ENCODE measurements around the gene NFIB.

NFIB gene

GRCh38 chr9:14095277-14095676, 218.7 kb downstream of the NFIB start:
- no peak for DNase-seq

- DNase-seq, result no peak
These were observed 219.4 kb downstream of the NFIB start for GRCh38 chr9:14094491-14094890.

- no peak for DNase-seq
These were observed 221.6 kb downstream of the NFIB start for GRCh38 chr9:14092344-14092743.

GRCh38 chr9:14089051-14089803, 224.7 kb downstream of the NFIB start:
- no peak for DNase-seq

- no peak for DNase-seq
These were observed 226.4 kb downstream of the NFIB start for GRCh38 chr9:14087576-14087975.

GRCh38 chr9:14086495-14086894, 227.4 kb downstream of the NFIB start:
- no peak for DNase-seq

- no peak for DNase-seq
These were observed 228.1 kb downstream of the NFIB start for GRCh38 chr9:14085810-14086209.

- DNase-seq, result no peak
These were observed 229.1 kb downstream of the NFIB start for GRCh38 chr9:14084867-14085266.

- no peak for DNase-seq
These were observed 230.6 kb downstream of the NFIB start for GRCh38 chr9:14083366-14083765.

- no peak for DNase-seq
These were observed 231.2 kb downstream of the NFIB start for GRCh38 chr9:14082732-14083131.

GRCh38 chr9:14081745-14082144, 232.2 kb downstream of the NFIB start:
- DNase-seq, result no peak

GRCh38 chr9:14080959-14081542, 232.9 kb downstream of the NFIB start:
- DNase-seq, result no peak

GRCh38 chr9:14079440-14079839, 234.5 kb downstream of the NFIB start:
- no peak for DNase-seq

GRCh38 chr9:14077672-14078071, 236.3 kb downstream of the NFIB start:
- no peak for DNase-seq

- no peak for DNase-seq
These were observed 238.7 kb downstream of the NFIB start for GRCh38 chr9:14075218-14075617.

GRCh38 chr9:14072850-14073249, 241.1 kb downstream of the NFIB start:
- no peak for DNase-seq

- DNase-seq, result no peak
These were observed 242.5 kb downstream of the NFIB start for GRCh38 chr9:14071484-14071883.

- DNase-seq, result no peak
These were observed 245.3 kb downstream of the NFIB start for GRCh38 chr9:14068690-14069089.

- DNase-seq, result no peak
These were observed 247.1 kb downstream of the NFIB start for GRCh38 chr9:14066831-14067230.

GRCh38 chr9:14066032-14066431, 247.9 kb downstream of the NFIB start:
- no peak for DNase-seq

GRCh38 chr9:14064940-14065339, 249.0 kb downstream of the NFIB start:
- DNase-seq, result no peak

GRCh38 chr9:14063756-14064155, 250.2 kb downstream of the NFIB start:
- no peak for DNase-seq

GRCh38 chr9:14062586-14063221, 251.2 kb downstream of the NFIB start:
- DNase-seq, result no peak

GRCh38 chr9:14061936-14062585, 251.9 kb downstream of the NFIB start:
- no peak for DNase-seq

Measured in activated T-cell treated with anti-CD3 and anti-CD28 coated beads for 4 hours (primary cell).